ENCODE measurements around the gene MBP.

DNA sequence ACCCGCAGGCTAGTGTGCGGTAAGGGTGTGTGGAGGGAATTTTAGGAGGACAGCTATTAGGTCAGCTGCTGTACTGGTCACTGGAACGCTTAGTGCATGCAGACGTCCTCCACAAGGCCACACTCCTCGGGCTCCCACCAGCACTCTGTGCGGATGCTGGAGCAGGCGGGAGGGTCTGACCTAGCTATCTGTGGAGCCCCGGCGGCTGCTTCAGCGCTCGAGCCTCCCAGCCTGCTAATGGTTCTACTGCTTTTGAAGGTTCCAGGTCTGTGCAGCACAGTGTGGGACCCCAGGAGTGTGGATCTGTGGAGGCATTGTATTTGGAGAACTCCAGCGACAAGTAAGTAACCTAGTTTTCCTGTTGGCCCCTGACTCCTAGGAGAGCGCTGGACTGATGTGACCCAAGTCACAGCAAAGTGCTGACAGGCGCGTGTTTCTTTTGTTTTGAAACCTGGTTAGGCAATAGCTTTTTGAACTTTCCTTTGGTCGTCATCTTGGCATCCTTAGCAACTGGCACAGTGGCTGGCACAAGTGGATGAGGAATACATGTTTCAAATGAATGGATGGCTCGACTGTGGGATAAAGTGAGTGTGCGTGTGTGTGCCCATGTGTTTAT is 196.8 kb downstream of the MBP start:
- TF ChIP-seq BRCA1 (IDR thresholded peaks at IDR 0.05; ENCODE audit: low read depth, low read length) (no peak), ZBTB40 (IDR thresholded peaks at IDR 0.05; ENCODE audit: borderline replicate concordance) (no peak), ELK1 (IDR thresholded peaks at IDR 0.05; ENCODE audit: low read depth, low read length) (no peak), CEBPB (IDR thresholded peaks at IDR 0.05; ENCODE audit: borderline replicate concordance in 1 of 2, low read depth in 2 of 2, low read length in 2 of 2) (no peak), MYC (IDR thresholded peaks at IDR 0.05; ENCODE audit: insufficient read depth, insufficient read length, insufficient replicate concordance, low read length, severe bottlenecking) (no peak), SUZ12 (IDR thresholded peaks at IDR 0.05; ENCODE audit: unreplicated experiment) (no peak), MTA3 (IDR thresholded peaks at IDR 0.05; ENCODE audit: borderline replicate concordance, low read length) (no peak), SREBF1 (IDR thresholded peaks at IDR 0.05; ENCODE audit: low read length) (no peak)
- TF ChIP-seq, protein P1, sequence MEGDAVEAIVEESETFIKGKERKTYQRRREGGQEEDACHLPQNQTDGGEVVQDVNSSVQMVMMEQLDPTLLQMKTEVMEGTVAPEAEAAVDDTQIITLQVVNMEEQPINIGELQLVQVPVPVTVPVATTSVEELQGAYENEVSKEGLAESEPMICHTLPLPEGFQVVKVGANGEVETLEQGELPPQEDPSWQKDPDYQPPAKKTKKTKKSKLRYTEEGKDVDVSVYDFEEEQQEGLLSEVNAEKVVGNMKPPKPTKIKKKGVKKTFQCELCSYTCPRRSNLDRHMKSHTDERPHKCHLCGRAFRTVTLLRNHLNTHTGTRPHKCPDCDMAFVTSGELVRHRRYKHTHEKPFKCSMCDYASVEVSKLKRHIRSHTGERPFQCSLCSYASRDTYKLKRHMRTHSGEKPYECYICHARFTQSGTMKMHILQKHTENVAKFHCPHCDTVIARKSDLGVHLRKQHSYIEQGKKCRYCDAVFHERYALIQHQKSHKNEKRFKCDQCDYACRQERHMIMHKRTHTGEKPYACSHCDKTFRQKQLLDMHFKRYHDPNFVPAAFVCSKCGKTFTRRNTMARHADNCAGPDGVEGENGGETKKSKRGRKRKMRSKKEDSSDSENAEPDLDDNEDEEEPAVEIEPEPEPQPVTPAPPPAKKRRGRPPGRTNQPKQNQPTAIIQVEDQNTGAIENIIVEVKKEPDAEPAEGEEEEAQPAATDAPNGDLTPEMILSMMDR (IDR thresholded peaks at IDR 0.05 in 2 of 3, conservative IDR thresholded peaks at IDR 0.05 in 1 of 3; ENCODE audit: control insufficient read depth in 2 of 3, extremely low read depth in 1 of 3, insufficient read depth in 1 of 3, low read depth in 3 of 3, low read length in 3 of 3), result no peak

Data from GM12878 (cell line).